B cell (primary cell): ENCODE measurements around the gene TNXB.

Experiments used
- CTCF ChIP-seq: fragments of 200-600 bp; IDR thresholded peaks from one replicate; pipeline ENCODE4 v1.8.0; 2022; ENCODE audit warnings: antibody characterized with exemption, mild to moderate bottlenecking
- EZH2 ChIP-seq: IDR thresholded peaks from 2 replicates; pipeline ENCODE4 v1.6.1; 2012; ENCODE audit warnings: borderline replicate concordance, low read depth, mild to moderate bottlenecking, moderate library complexity, low read length; ENCODE audit not compliant: insufficient read depth, poor library complexity, severe bottlenecking

- TF ChIP-seq CTCF (peak; percentile 28), EZH2 (no peak)
Measured at GRCh38 chr6:32116674-32117073, 7.5 kb upstream of the TNXB start.
